ENCODE measurements around the gene ERCC1.

Gene ERCC1

GRCh38 chr19:45423589-45424190 lies at the start of gene ERCC1:
ERCC1 (minus strand) TSS chr19:45423917; CDS start chr19:45423374, 543 bp downstream.
- Histone ChIP-seq H3K9me3 (ENCODE audit: control insufficient read depth, insufficient read depth, low read length) (no peaks in the 10 kb centered on the region), H3K4me1 (ENCODE audit: control insufficient read depth, low read length) (peaks cover 78% of the 10 kb centered on the region), H3K79me2 (ENCODE audit: control insufficient read depth, low read length) (peaks cover 16% of the 10 kb centered on the region), H3K27ac (ENCODE audit: low read depth, low read length) (peak within 1 kb of the TSS; percentile 83), H3K36me3 (ENCODE audit: control insufficient read depth, low read length) (peaks cover 18% of the 10 kb centered on the region), H4K20me1 (ENCODE audit: control insufficient read depth, insufficient read depth, low read depth, low read length) (no peaks in the 10 kb centered on the region), H3K9me2 (replicated peaks; ENCODE audit: control insufficient read depth, low read length) (no peaks in the 10 kb centered on the region), H3K27me3 (ENCODE audit: control insufficient read depth, low read length) (peaks cover 5% of the 10 kb centered on the region), H3F3A (ENCODE audit: control insufficient read depth, insufficient read depth) (peaks cover 20% of the 10 kb centered on the region), H3K4me2 (ENCODE audit: low read length) (peak within 1 kb of the TSS; percentile 92), H3K4me3 (ENCODE audit: low read length) (peak within 1 kb of the TSS; percentile 81)
- TF ChIP-seq EZH2phosphoT487 (IDR thresholded peaks at IDR 0.05; ENCODE audit: borderline replicate concordance, low read length) (no peak), CTCF (IDR thresholded peaks at IDR 0.05; ENCODE audit: low read depth, low read length, poor library complexity, severe bottlenecking) (no peak)

GRCh38 chr19:45473367-45473681 lies 49.6 kb upstream of the ERCC1 start:
- H3K36me3 ChIP-seq (ENCODE audit: control insufficient read depth, low read length) = no peaks in the 10 kb centered on the region
- H3K9me3 ChIP-seq (ENCODE audit: control insufficient read depth, insufficient read depth, low read length) = no peaks in the 10 kb centered on the region
- H4K20me1 ChIP-seq (ENCODE audit: control insufficient read depth, insufficient read depth, low read depth, low read length) = no peaks in the 10 kb centered on the region
- H3F3A ChIP-seq (ENCODE audit: control insufficient read depth, insufficient read depth) = 0 out of 2 replicates have a peak, but pooled peaks cover 6% of the 10 kb centered on the region
- H3K27me3 ChIP-seq (ENCODE audit: control insufficient read depth, low read length) = peaks cover 21% of the 10 kb centered on the region
- peaks cover 46% of the 10 kb centered on the region for H3K4me1 ChIP-seq (ENCODE audit: control insufficient read depth, low read length)
- H3K79me2 ChIP-seq (ENCODE audit: control insufficient read depth, low read length) = peaks cover 2% of the 10 kb centered on the region
- no peaks in the 10 kb centered on the region for H3K9me2 ChIP-seq (replicated peaks; ENCODE audit: control insufficient read depth, low read length)
- H3K4me3 ChIP-seq (ENCODE audit: low read length) = no peak overlapping the region
- H3K27ac ChIP-seq (ENCODE audit: low read depth, low read length) = no peak overlapping the region
- TF ChIP-seq CTCF (IDR thresholded peaks at IDR 0.05; ENCODE audit: low read depth, low read length, poor library complexity, severe bottlenecking) = no peak
- no peak for TF ChIP-seq EZH2phosphoT487 (IDR thresholded peaks at IDR 0.05; ENCODE audit: borderline replicate concordance, low read length)
- no peak overlapping the region for H3K4me2 ChIP-seq (ENCODE audit: low read length)

DNA sequence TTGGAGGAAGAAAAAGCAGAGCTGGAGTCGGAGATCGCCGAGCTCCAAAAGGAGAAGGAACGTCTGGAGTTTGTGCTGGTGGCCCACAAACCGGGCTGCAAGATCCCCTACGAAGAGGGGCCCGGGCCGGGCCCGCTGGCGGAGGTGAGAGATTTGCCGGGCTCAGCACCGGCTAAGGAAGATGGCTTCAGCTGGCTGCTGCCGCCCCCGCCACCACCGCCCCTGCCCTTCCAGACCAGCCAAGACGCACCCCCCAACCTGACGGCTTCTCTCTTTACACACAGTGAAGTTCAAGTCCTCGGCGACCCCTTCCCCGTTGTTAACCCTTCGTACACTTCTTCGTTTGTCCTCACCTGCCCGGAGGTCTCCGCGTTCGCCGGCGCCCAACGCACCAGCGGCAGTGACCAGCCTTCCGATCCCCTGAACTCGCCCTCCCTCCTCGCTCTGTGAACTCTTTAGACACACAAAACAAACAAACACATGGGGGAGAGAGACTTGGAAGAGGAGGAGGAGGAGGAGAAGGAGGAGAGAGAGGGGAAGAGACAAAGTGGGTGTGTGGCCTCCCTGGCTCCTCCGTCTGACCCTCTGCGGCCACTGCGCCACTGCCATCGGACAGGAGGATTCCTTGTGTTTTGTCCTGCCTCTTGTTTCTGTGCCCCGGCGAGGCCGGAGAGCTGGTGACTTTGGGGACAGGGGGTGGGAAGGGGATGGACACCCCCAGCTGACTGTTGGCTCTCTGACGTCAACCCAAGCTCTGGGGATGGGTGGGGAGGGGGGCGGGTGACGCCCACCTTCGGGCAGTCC lies 49.0 kb upstream of the ERCC1 start:
- Histone ChIP-seq H3K27ac (ENCODE audit: low read depth, low read length) (no peak overlapping the region), H3K27me3 (ENCODE audit: control insufficient read depth, low read length) (peaks cover 21% of the 10 kb centered on the region), H3K79me2 (ENCODE audit: control insufficient read depth, low read length) (peaks cover 6% of the 10 kb centered on the region), H3K4me1 (ENCODE audit: control insufficient read depth, low read length) (peaks cover 46% of the 10 kb centered on the region), H3K4me2 (ENCODE audit: low read length) (no peak overlapping the region), H3K4me3 (ENCODE audit: low read length) (no peak overlapping the region), H3K9me2 (replicated peaks; ENCODE audit: control insufficient read depth, low read length) (no peaks in the 10 kb centered on the region), H3K36me3 (ENCODE audit: control insufficient read depth, low read length) (no peaks in the 10 kb centered on the region), H3K9me3 (ENCODE audit: control insufficient read depth, insufficient read depth, low read length) (no peaks in the 10 kb centered on the region), H3F3A (ENCODE audit: control insufficient read depth, insufficient read depth) (peaks cover 4% of the 10 kb centered on the region; the same call in 1 of the 2 replicates), H4K20me1 (ENCODE audit: control insufficient read depth, insufficient read depth, low read depth, low read length) (no peaks in the 10 kb centered on the region)
- TF ChIP-seq CTCF (IDR thresholded peaks at IDR 0.05; ENCODE audit: low read depth, low read length, poor library complexity, severe bottlenecking) (no peak), EZH2phosphoT487 (IDR thresholded peaks at IDR 0.05; ENCODE audit: borderline replicate concordance, low read length) (no peak)

Measured in DOHH2 (cell line).